H1 (cell line): Measurements from ENCODE around the gene GRIA4. TPM values are rescaled to one million over a fixed set of nuclear protein-coding genes. Genes with fewer than 3 reads are reported as not detected.

Experiments used
- EGR1 ChIP-seq: IDR thresholded peaks from 2 replicates; pipeline ENCODE4 v1.6.1; 2011; ENCODE audit warnings: low read depth, low read length, borderline replicate concordance
- GTF2F1 ChIP-seq: IDR thresholded peaks from 2 replicates; pipeline ENCODE4 v1.6.1; 2012; ENCODE audit warnings: low read depth, low read length, improper control_type of control experiment, borderline replicate concordance
- HDAC2 ChIP-seq, 2 experiments: fragments of 300-600 bp in 1 of 2; sonication (generic) in 1 of 2; IDR thresholded peaks; 2 replicates each; pipeline ENCODE4 v1.6.1; 2011 to 2012; ENCODE audit warnings: low read depth in 2 of 2, low read length in 2 of 2, mild to moderate bottlenecking in 2 of 2, moderate library complexity in 2 of 2, borderline replicate concordance in 1 of 2, inconsistent platforms in 1 of 2
- NANOG ChIP-seq: IDR thresholded peaks from 2 replicates; pipeline ENCODE4 v1.6.1; 2011; ENCODE audit warnings: low read length, low read depth, mild to moderate bottlenecking, inconsistent platforms; ENCODE audit not compliant: insufficient read depth, poor library complexity, severe bottlenecking
- POLR2AphosphoS5 ChIP-seq: IDR thresholded peaks from 2 replicates; pipeline ENCODE4 v1.6.1; 2011; ENCODE audit warnings: low read depth, low read length
- polyA plus RNA-seq, 7 experiments: library from polyadenylated mRNA; depleted of rRNA in 3 of 7; stranded (reverse) in 5 of 7; unstranded in 2 of 7; fragments of >200 nt in 5 of 7; fragments of 200-250 nt in 2 of 7; gene quantifications; 1 replicate in 5 of 7; 2 replicates in 1 of 7; 4 replicates in 1 of 7; pipeline versions ENCODE4 v1.2.1 to v1.2.3, GENCODE V29; 2011 to 2013; ENCODE audit warnings: missing spikeins in 2 of 7, mixed read lengths in 2 of 7
- total RNA-seq: library from RNA; stranded (reverse); fragmentation: NEBNext Ultra II Directional; extraction: Animal tissue kit (Norgen Biotek cat#: 25700); gene quantifications from 2 replicates; pipeline ENCODE4 v1.2.1, GENCODE V29; 2021

The GRIA4 gene
- total and polyA plus RNA-seq, 2 of the 8 experiments (the other 6 are each of a cell fraction or from before 2014, with no cell fraction given) = 12.5 to 21.8 TPM

GRCh38 chr11:105700271-105700670, 90.4 kb downstream of the GRIA4 start (continued):
- TF ChIP-seq GTF2F1 = no peak
- no peak for TF ChIP-seq HDAC2 (IDR thresholded peaks at IDR 0.05; ENCODE audit: borderline replicate concordance in 1 of 2, low read depth in 2 of 2, low read length in 2 of 2)
- no peak for TF ChIP-seq NANOG
- no peak for TF ChIP-seq POLR2AphosphoS5
- no peak for TF ChIP-seq EGR1
